Mesothelial cell of epicardium (in vitro differentiated cells): ENCODE measurements around the gene DNAH10. TPM values are rescaled to one million over a fixed set of nuclear protein-coding genes. Genes with fewer than 3 reads are reported as not detected.

Source experiments
- DNase-seq, 2 experiments: peaks; one replicate each; pipeline ENCODE4 v3.0.0; 2021; ENCODE audit warnings: low spot score in 2 of 2; ENCODE audit not compliant: unreplicated experiment in 2 of 2
- H3K27ac Mint-ChIP-seq: 2 replicates; pipeline ENCODE4 v1.8.0; 2021; ENCODE audit warnings: mixed read lengths
- H3K27me3 Mint-ChIP-seq: 2 replicates; pipeline ENCODE4 v1.8.0; 2021; ENCODE audit warnings: low read depth, mixed read lengths
- H3K36me3 Mint-ChIP-seq: 2 replicates; pipeline ENCODE4 v1.8.0; 2021; ENCODE audit warnings: mixed read lengths
- H3K4me1 Mint-ChIP-seq: 2 replicates; pipeline ENCODE4 v1.8.0; 2021; ENCODE audit warnings: mixed read lengths
- H3K4me3 Mint-ChIP-seq: 2 replicates; pipeline ENCODE4 v1.8.0; 2021; ENCODE audit warnings: mild to moderate bottlenecking, moderate library complexity, mixed read lengths
- H3K9me3 Mint-ChIP-seq: 2 replicates; pipeline ENCODE4 v1.8.0; 2021; ENCODE audit warnings: mixed read lengths
- total RNA-seq: library from RNA; stranded (reverse); gene quantifications from 3 replicates; pipeline ENCODE4 v1.2.1, GENCODE V29; 2021
- TF ChIP-seq, protein P1 (sequence below): fragments of 200-600 bp; sonication (generic); IDR thresholded peaks from one replicate; pipeline ENCODE4 v1.5.0; 2021; ENCODE audit warnings: antibody characterized with exemption; ENCODE audit not compliant: unreplicated experiment

The DNAH10 gene
- total RNA-seq, 1 donor from 2014 or later = 2.7 TPM

DNA sequence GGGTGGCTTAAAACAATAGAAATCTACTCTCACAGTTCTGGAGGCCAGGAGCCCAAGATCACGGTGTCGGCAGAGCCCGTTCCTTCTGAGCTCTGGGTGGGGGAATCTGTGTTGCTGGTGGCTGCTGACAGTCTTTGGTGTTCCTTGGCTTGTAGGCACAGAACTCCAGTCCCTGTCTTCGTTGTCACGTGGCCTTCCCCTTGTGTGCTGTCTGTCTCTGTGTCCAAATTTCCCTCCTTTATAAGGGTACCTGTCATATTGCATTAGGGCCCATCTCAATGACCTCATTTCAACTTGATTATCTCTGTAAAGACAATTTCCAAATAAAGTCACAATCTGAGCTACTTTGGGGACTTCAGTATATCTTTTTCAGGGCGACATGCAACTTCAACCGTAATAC is 128.9 kb downstream of the DNAH10 start:
- H3K4me3 Mint-ChIP-seq = no peak overlapping the region
- no peak for DNase-seq
- H3K9me3 Mint-ChIP-seq = no peaks in the 10 kb centered on the region
- peaks cover 52% of the 10 kb centered on the region for H3K27me3 Mint-ChIP-seq
- no peaks in the 10 kb centered on the region for H3K36me3 Mint-ChIP-seq
- TF ChIP-seq, protein P1, sequence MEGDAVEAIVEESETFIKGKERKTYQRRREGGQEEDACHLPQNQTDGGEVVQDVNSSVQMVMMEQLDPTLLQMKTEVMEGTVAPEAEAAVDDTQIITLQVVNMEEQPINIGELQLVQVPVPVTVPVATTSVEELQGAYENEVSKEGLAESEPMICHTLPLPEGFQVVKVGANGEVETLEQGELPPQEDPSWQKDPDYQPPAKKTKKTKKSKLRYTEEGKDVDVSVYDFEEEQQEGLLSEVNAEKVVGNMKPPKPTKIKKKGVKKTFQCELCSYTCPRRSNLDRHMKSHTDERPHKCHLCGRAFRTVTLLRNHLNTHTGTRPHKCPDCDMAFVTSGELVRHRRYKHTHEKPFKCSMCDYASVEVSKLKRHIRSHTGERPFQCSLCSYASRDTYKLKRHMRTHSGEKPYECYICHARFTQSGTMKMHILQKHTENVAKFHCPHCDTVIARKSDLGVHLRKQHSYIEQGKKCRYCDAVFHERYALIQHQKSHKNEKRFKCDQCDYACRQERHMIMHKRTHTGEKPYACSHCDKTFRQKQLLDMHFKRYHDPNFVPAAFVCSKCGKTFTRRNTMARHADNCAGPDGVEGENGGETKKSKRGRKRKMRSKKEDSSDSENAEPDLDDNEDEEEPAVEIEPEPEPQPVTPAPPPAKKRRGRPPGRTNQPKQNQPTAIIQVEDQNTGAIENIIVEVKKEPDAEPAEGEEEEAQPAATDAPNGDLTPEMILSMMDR = no peak
- no peak overlapping the region for H3K27ac Mint-ChIP-seq
- no peaks in the 10 kb centered on the region for H3K4me1 Mint-ChIP-seq

DNA sequence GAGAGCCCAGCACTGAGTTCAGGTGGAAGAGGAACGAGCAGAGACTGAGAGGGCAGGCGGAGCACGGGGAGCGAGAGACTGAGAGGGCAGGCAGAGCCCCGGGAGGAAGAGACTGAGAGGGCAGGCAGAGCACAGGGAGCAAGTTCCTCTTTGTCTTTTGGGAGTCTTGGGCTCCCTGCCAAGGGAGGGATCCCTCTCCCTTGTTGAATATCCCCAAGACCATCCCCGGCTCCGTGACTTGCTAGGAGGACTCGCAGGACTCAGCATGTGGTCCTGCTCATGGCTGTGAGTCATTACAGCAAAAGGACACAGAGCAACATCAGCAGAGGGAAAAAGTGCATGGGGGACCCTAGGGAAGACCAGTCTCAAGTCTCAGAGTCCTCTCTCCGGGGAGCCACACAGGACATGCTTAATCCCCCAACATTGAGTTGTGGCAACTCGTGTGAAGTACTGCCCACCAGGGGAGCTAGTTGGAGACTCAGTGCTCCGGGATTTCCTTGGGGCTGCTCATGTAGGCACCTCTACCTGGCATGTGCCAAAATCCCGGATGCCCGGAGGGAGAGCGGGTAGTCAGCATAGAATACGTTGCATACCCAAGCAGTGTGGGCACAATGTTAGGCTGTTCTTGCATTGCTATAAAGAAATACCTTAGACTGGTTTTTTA is 129.5 kb downstream of the DNAH10 start:
- Mint-ChIP-seq H3K4me3 (no peak overlapping the region), H3K9me3 (no peaks in the 10 kb centered on the region), H3K36me3 (no peaks in the 10 kb centered on the region), H3K27me3 (peaks cover 46% of the 10 kb centered on the region), H3K27ac (no peak overlapping the region), H3K4me1 (no peaks in the 10 kb centered on the region)
- TF ChIP-seq, protein P1 = no peak
- DNase-seq = no peak

DNA sequence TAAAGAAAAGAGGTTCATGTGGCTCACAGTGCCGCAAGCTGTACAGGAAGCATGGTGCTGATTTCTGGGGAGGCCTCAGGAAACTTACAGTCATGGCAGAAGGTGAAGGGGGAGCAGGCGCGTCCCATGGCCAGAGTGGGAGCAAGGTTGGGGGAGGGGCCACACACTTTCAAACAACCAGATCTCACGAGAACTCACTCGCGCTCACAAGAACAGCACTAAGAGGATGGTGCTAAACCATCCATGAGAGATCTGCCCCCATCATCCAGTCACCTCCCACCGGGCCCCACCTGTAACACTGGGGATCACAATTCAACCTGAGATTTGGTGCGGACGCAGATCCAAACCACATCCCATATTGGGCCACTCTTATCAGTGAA is 130.1 kb downstream of the DNAH10 start:
- H3K27me3 Mint-ChIP-seq = peaks cover 41% of the 10 kb centered on the region

DNA sequence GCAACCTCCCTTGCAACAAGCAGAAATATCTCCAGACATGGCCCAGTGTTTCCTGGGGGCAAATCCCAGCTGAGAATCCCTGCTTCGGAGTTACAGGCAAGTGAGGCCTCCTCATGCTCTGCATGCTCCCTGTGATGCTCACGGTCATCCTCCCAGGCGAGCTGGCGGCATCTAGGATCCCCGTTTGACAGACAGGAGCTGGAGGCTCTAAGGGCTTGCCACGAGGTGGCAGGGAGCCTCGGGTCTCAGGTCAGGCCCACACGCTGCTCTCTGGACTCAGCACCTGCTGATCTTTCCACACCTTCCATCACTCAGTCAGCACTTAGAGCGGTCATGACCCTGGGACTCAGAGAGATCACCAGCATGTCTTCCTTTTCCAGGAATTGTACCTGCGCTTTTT is 130.8 kb downstream of the DNAH10 start:
- no peak for DNase-seq
- Mint-ChIP-seq H3K27me3 (peaks cover 38% of the 10 kb centered on the region), H3K27ac (no peak overlapping the region), H3K4me3 (no peak overlapping the region), H3K4me1 (no peaks in the 10 kb centered on the region), H3K36me3 (no peaks in the 10 kb centered on the region), H3K9me3 (no peaks in the 10 kb centered on the region)
- TF ChIP-seq, protein P1 = no peak

More for the DNA sequence above, 130.1 kb downstream of the DNAH10 start:
- Mint-ChIP-seq H3K27ac (no peak overlapping the region), H3K36me3 (no peaks in the 10 kb centered on the region), H3K4me1 (no peaks in the 10 kb centered on the region), H3K4me3 (no peak overlapping the region), H3K9me3 (no peaks in the 10 kb centered on the region)
- TF ChIP-seq, protein P1 = no peak
- no peak for DNase-seq

DNA sequence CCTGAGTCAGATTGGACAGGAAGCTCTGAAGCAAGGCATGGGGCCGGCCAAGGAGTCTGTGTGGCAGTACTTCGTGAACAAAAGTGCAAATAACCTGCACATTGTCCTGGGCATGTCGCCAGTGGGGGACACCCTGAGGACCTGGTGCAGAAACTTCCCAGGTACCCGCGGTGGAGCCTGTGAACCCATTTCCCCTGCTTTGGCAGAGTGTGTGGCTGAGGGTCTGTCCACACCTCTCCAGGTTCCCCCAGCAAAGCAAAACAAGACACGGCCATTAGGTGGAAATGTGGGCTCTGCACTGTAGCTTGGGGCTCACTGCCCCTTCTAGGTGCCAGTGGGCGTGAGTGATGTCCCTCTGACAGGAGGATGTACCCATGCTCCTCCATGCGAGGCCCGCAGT is 131.2 kb downstream of the DNAH10 start:
- H3K27me3 Mint-ChIP-seq = peaks cover 35% of the 10 kb centered on the region
- H3K27ac Mint-ChIP-seq = no peak overlapping the region
- no peak overlapping the region for H3K4me3 Mint-ChIP-seq
- H3K36me3 Mint-ChIP-seq = no peaks in the 10 kb centered on the region
- TF ChIP-seq, protein P1 = no peak
- H3K9me3 Mint-ChIP-seq = no peaks in the 10 kb centered on the region
- no peak for DNase-seq
- H3K4me1 Mint-ChIP-seq = no peaks in the 10 kb centered on the region
